ENCODE results near the gene RCE1. TPM values are rescaled to one million over a fixed set of nuclear protein-coding genes. Genes with fewer than 3 reads are reported as not detected.

RCE1 gene
- total and polyA plus RNA-seq, 2 donors (not counting 3 experiments of a cell fraction or from before 2014, with no cell fraction given): 26.9 to 47.4 TPM

- dilution Hi-C loops (cut with MboI; ENCODE audit: extremely low pct_ligation_motif_present, low sequenced_read_pairs): no loop called here
- CTCF ChIA-PET: interaction anchor here (7.7 kb wide), 1 partner anchor 98 kb away, joined by 49 read pairs; the partner anchor contains the start of gene C11orf86
Observed at GRCh38 chr11:66878474-66878873, 35.2 kb downstream of the RCE1 start.

DNA sequence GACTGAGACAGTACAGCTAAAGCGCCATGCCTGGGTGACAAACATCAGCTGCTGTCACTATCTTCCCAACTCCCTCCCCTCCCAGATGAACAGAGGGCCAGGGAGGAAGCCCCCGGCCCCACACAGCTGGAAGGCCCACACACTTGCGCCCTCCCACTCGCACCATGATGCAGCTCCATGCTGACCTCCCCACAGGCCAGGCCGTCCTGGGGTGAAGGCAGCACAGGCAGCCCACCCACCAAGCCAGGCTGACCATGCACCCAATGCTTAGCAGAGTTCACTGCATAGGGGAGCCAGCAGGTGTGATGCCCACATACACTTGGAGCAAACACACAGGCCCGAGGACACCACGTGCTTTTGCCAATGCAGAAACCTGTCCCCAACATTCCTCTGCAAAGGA lies 35.8 kb downstream of the RCE1 start:
- no TSS peak for BruUV-seq (replicated peaks)
- no peak overlapping the region for H3K4me3 ChIP-seq (replicated peaks in 1 of 3; ENCODE audit: insufficient read depth in 1 of 3, low read depth in 1 of 3, low read length in 3 of 3)
- no peaks in the 10 kb centered on the region for H3K79me2 ChIP-seq (ENCODE audit: control insufficient read depth, insufficient read depth, low read length)
- no peaks in the 10 kb centered on the region for H3K9me1 ChIP-seq (replicated peaks; ENCODE audit: control insufficient read depth, extremely low read depth, insufficient read depth, low read length)
- ChIA-PET CTCF (interaction anchor here (7.7 kb wide), 1 partner anchor 97 kb away, joined by 49 read pairs; the partner anchor contains the start of gene C11orf86), POLR2A (no interaction called here)
- TF ChIP-seq POLR2AphosphoS5 (IDR thresholded peaks at IDR 0.05; ENCODE audit: insufficient read depth, low read depth, low read length) (no peak), FOS (IDR thresholded peaks at IDR 0.05; ENCODE audit: borderline replicate concordance, insufficient read depth, low read length) (no peak), EZH2 (IDR thresholded peaks at IDR 0.05; ENCODE audit: borderline replicate concordance, low read depth, low read length, severe bottlenecking) (no peak), MYC (IDR thresholded peaks at IDR 0.05; ENCODE audit: low read depth, low read length) (no peak), JUN (IDR thresholded peaks at IDR 0.05; ENCODE audit: borderline replicate concordance, insufficient read depth, insufficient read length, low read depth) (no peak), POLR2A (IDR thresholded peaks at IDR 0.05; ENCODE audit: low read depth, low read length) (no peak), GATA2 (IDR thresholded peaks at IDR 0.05; ENCODE audit: insufficient read depth, insufficient read length, low read depth, low read length) (no peak)
- TF ChIP-seq, protein P1, sequence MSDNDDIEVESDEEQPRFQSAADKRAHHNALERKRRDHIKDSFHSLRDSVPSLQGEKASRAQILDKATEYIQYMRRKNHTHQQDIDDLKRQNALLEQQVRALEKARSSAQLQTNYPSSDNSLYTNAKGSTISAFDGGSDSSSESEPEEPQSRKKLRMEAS (IDR thresholded peaks at IDR 0.05; ENCODE audit: insufficient read depth, insufficient read length): no peak
- TF ChIP-seq, protein P2, sequence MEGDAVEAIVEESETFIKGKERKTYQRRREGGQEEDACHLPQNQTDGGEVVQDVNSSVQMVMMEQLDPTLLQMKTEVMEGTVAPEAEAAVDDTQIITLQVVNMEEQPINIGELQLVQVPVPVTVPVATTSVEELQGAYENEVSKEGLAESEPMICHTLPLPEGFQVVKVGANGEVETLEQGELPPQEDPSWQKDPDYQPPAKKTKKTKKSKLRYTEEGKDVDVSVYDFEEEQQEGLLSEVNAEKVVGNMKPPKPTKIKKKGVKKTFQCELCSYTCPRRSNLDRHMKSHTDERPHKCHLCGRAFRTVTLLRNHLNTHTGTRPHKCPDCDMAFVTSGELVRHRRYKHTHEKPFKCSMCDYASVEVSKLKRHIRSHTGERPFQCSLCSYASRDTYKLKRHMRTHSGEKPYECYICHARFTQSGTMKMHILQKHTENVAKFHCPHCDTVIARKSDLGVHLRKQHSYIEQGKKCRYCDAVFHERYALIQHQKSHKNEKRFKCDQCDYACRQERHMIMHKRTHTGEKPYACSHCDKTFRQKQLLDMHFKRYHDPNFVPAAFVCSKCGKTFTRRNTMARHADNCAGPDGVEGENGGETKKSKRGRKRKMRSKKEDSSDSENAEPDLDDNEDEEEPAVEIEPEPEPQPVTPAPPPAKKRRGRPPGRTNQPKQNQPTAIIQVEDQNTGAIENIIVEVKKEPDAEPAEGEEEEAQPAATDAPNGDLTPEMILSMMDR (IDR thresholded peaks at IDR 0.05; ENCODE audit: extremely low read depth in 1 of 2, insufficient read depth in 1 of 2, low read depth in 1 of 2, low read length in 2 of 2): no peak
- dilution Hi-C loops (cut with MboI; ENCODE audit: extremely low pct_ligation_motif_present, low sequenced_read_pairs): no loop called here
- no peaks in the 10 kb centered on the region for H3K9me3 ChIP-seq (replicated peaks; ENCODE audit: control insufficient read depth, insufficient read depth, low read length)
- H2AFZ ChIP-seq (ENCODE audit: low read depth, low read length): no peak overlapping the region
- no peak overlapping the region for H3K4me2 ChIP-seq (ENCODE audit: insufficient read depth, low read length)
- H3K27ac ChIP-seq (ENCODE audit: insufficient read depth, low read depth, low read length): no peak overlapping the region
- no peaks in the 10 kb centered on the region for H3K27me3 ChIP-seq (ENCODE audit: control insufficient read depth in 2 of 2, insufficient read depth in 2 of 2, low read length in 2 of 2)
- intact Hi-C loops (cut with micrococcal nuclease): no loop called here
- no peak for FAIRE-seq
- no peak overlapping the region for H3K9ac ChIP-seq (replicated peaks; ENCODE audit: extremely low read depth, insufficient read depth, low read length)
- peaks cover 5% of the 10 kb centered on the region for H3K4me1 ChIP-seq (ENCODE audit: control insufficient read depth, extremely low read depth, insufficient read depth, low read length)
- no peaks in the 10 kb centered on the region for H3K36me3 ChIP-seq (ENCODE audit: control insufficient read depth in 2 of 2, extremely low read depth in 1 of 2, insufficient read depth in 2 of 2, low read length in 2 of 2)
- no peaks in the 10 kb centered on the region for H4K20me1 ChIP-seq (replicated peaks; ENCODE audit: control insufficient read depth, extremely low read depth, insufficient read depth, low read length)
- no peak for DNase-seq (ENCODE audit: low read depth, low spot score)

More at GRCh38 chr11:66878474-66878873, 35.2 kb downstream of the RCE1 start:
- H3K79me2 ChIP-seq (ENCODE audit: control insufficient read depth, insufficient read depth, low read length): no peaks in the 10 kb centered on the region
- no TSS peak for BruUV-seq (replicated peaks)
- H4K20me1 ChIP-seq (replicated peaks; ENCODE audit: control insufficient read depth, extremely low read depth, insufficient read depth, low read length): no peaks in the 10 kb centered on the region
- no peak overlapping the region for H2AFZ ChIP-seq (ENCODE audit: low read depth, low read length)
- H3K9ac ChIP-seq (replicated peaks; ENCODE audit: extremely low read depth, insufficient read depth, low read length): no peak overlapping the region
- POLR2A ChIA-PET: no interaction called here
- H3K36me3 ChIP-seq (ENCODE audit: control insufficient read depth in 2 of 2, extremely low read depth in 1 of 2, insufficient read depth in 2 of 2, low read length in 2 of 2): no peaks in the 10 kb centered on the region
- H3K4me2 ChIP-seq (ENCODE audit: insufficient read depth, low read length): no peak overlapping the region
- TF ChIP-seq EZH2 (IDR thresholded peaks at IDR 0.05; ENCODE audit: borderline replicate concordance, low read depth, low read length, severe bottlenecking) (no peak), GATA2 (IDR thresholded peaks at IDR 0.05; ENCODE audit: insufficient read depth, insufficient read length, low read depth, low read length) (no peak), MYC (IDR thresholded peaks at IDR 0.05; ENCODE audit: low read depth, low read length) (no peak), JUN (IDR thresholded peaks at IDR 0.05; ENCODE audit: borderline replicate concordance, insufficient read depth, insufficient read length, low read depth) (no peak), POLR2AphosphoS5 (IDR thresholded peaks at IDR 0.05; ENCODE audit: insufficient read depth, low read depth, low read length) (no peak), POLR2A (IDR thresholded peaks at IDR 0.05; ENCODE audit: low read depth, low read length) (no peak)
- TF ChIP-seq, protein P2 (IDR thresholded peaks at IDR 0.05; ENCODE audit: extremely low read depth in 1 of 2, insufficient read depth in 1 of 2, low read depth in 1 of 2, low read length in 2 of 2): no peak
- FAIRE-seq (no peak), DNase-seq (ENCODE audit: low read depth, low spot score) (no peak)
- intact Hi-C loops (cut with micrococcal nuclease): no loop called here
- H3K9me1 ChIP-seq (replicated peaks; ENCODE audit: control insufficient read depth, extremely low read depth, insufficient read depth, low read length): no peaks in the 10 kb centered on the region
- peaks cover 5% of the 10 kb centered on the region for H3K4me1 ChIP-seq (ENCODE audit: control insufficient read depth, extremely low read depth, insufficient read depth, low read length)
- no peak overlapping the region for H3K27ac ChIP-seq (ENCODE audit: insufficient read depth, low read depth, low read length)
- H3K9me3 ChIP-seq (replicated peaks; ENCODE audit: control insufficient read depth, insufficient read depth, low read length): no peaks in the 10 kb centered on the region
- no peaks in the 10 kb centered on the region for H3K27me3 ChIP-seq (ENCODE audit: control insufficient read depth in 2 of 2, insufficient read depth in 2 of 2, low read length in 2 of 2)
- no peak overlapping the region for H3K4me3 ChIP-seq (replicated peaks in 1 of 3; ENCODE audit: insufficient read depth in 1 of 3, low read depth in 1 of 3, low read length in 3 of 3)

Data from endothelial cell of umbilical vein (primary cell).